ENCODE results near the gene SUN2.

GRCh38 chr22:38781033-38781432 is 25.2 kb upstream of the SUN2 start:
- TF ChIP-seq EZH2 (IDR thresholded peaks at IDR 0.05; ENCODE audit: low read length, unreplicated experiment) (no peak), CTCF (conservative IDR thresholded peaks at IDR 0.05; ENCODE audit: low read depth, low read length) (no peak)

Data from PC-3 (cell line).